IMR-90 (cell line): ENCODE data around the gene CEL. TPM values are rescaled to one million over a fixed set of nuclear protein-coding genes. Genes with fewer than 3 reads are reported as not detected.

Experiments used
- ATAC-seq: fragments of 200-7000 bp; cut with Tn5 transposase; 2 replicates; pipeline ENCODE4 v1.9.1; 2020; ENCODE audit warnings: low read depth, mild to moderate bottlenecking, moderate library complexity
- BruUV-seq: library from RNA; stranded (reverse); fragments of 400-500 nt; replicated peaks from 2 replicates; lab custom pipeline; 2021; lab: Mats Ljungman, UMichigan
- CTCF ChIA-PET: fragments of 300-600 bp; formaldehyde crosslinking; extraction: SDS; loops from one replicate; lab custom pipeline; 2021; ENCODE audit warnings: antibody characterized with exemption; lab: Yijun Ruan, JAX
- POLR2A ChIA-PET: fragments of 300-600 bp; sonication (Branson Sonifier 250); formaldehyde crosslinking; loops from one replicate; lab custom pipeline; 2022; ENCODE audit warnings: antibody characterized with exemption; ENCODE audit not compliant: unreplicated experiment; lab: Charles Lee
- DNase-seq: peaks from one replicate; pipeline ENCODE4 v3.0.0; 2013
- H2AFZ ChIP-seq: replicated peaks from 2 replicates; pipeline ENCODE3; 2013; ENCODE audit warnings: low read length, mild to moderate bottlenecking; ENCODE audit not compliant: poor library complexity
- H2AK5ac ChIP-seq: 2 replicates; pipeline ENCODE4 v1.6.1; 2013; ENCODE audit warnings: low read depth, low read length, inconsistent platforms
- H2AK9ac ChIP-seq: replicated peaks from 2 replicates; pipeline ENCODE3; 2013; ENCODE audit warnings: mild to moderate bottlenecking, low read depth, low read length, moderate library complexity; ENCODE audit not compliant: poor library complexity
- H2BK120ac ChIP-seq: 2 replicates; pipeline ENCODE4 v1.6.1; 2013; ENCODE audit warnings: low read depth, low read length, inconsistent platforms
- H2BK15ac ChIP-seq: 3 replicates; pipeline ENCODE4 v1.6.1; 2013; ENCODE audit warnings: low read depth, low read length, inconsistent platforms
- H2BK20ac ChIP-seq: 2 replicates; pipeline ENCODE4 v1.6.1; 2013; ENCODE audit warnings: low read depth, mild to moderate bottlenecking, inconsistent platforms, low read length, moderate library complexity
- H2BK5ac ChIP-seq: 2 replicates; pipeline ENCODE4 v1.6.1; 2013; ENCODE audit warnings: mild to moderate bottlenecking, low read depth, low read length, inconsistent platforms; ENCODE audit not compliant: poor library complexity, severe bottlenecking
- H3K14ac ChIP-seq: replicated peaks from 2 replicates; pipeline ENCODE4 v1.6.1; 2013; ENCODE audit warnings: low read depth, low read length, inconsistent platforms
- H3K18ac ChIP-seq: 2 replicates; pipeline ENCODE4 v1.6.1; 2013; ENCODE audit warnings: low read depth, low read length, control low read depth
- H3K23ac ChIP-seq: 2 replicates; pipeline ENCODE4 v1.6.1; 2013; ENCODE audit warnings: low read depth, low read length, inconsistent platforms
- H3K27ac ChIP-seq: 2 replicates; pipeline ENCODE4 v1.5.1; 2013; ENCODE audit warnings: mild to moderate bottlenecking, control low read depth, low read length; ENCODE audit not compliant: insufficient read depth
- H3K27me3 ChIP-seq: 2 replicates; pipeline ENCODE4 v1.6.1; 2013; ENCODE audit warnings: low read length; ENCODE audit not compliant: control insufficient read depth, insufficient read depth
- H3K36me3 ChIP-seq: 2 replicates; pipeline ENCODE4 v1.6.1; 2013; ENCODE audit warnings: low read length, mixed read lengths; ENCODE audit not compliant: control insufficient read depth, insufficient read depth
- H3K4ac ChIP-seq: 2 replicates; pipeline ENCODE4 v1.6.1; 2013; ENCODE audit warnings: low read depth, low read length, inconsistent platforms
- H3K4me1 ChIP-seq: 2 replicates; pipeline ENCODE4 v1.6.1; 2013; ENCODE audit warnings: low read length, mixed read lengths; ENCODE audit not compliant: control insufficient read depth, insufficient read depth
- H3K4me2 ChIP-seq: 2 replicates; pipeline ENCODE4 v1.6.1; 2013; ENCODE audit warnings: low read depth, mild to moderate bottlenecking, control low read depth, low read length, moderate library complexity
- H3K4me3 ChIP-seq: 2 replicates; pipeline ENCODE4 v1.5.1; 2013; ENCODE audit warnings: low read depth, mild to moderate bottlenecking, control low read depth, low read length, moderate library complexity; ENCODE audit not compliant: insufficient read depth
- H3K56ac ChIP-seq: 2 replicates; pipeline ENCODE4 v1.6.1; 2013; ENCODE audit warnings: low read length, inconsistent platforms; ENCODE audit not compliant: insufficient read depth; ENCODE audit errors: extremely low read depth
- H3K79me1 ChIP-seq, 2 experiments: 2 replicates each; pipeline ENCODE4 v1.6.1; 2013; ENCODE audit warnings: low read length in 2 of 2, inconsistent platforms in 1 of 2, low read depth in 1 of 2
- H3K9ac ChIP-seq: 2 replicates; pipeline ENCODE4 v1.6.1; 2013; ENCODE audit warnings: low read depth, low read length, control low read depth
- H3K9me1 ChIP-seq: 2 replicates; pipeline ENCODE4 v1.6.1; 2013; ENCODE audit warnings: low read length, inconsistent platforms; ENCODE audit not compliant: insufficient read depth
- H3K9me3 ChIP-seq: 2 replicates; pipeline ENCODE4 v1.6.1; 2013; ENCODE audit warnings: low read length; ENCODE audit not compliant: control insufficient read depth, insufficient read depth
- H4K20me1 ChIP-seq: 2 replicates; pipeline ENCODE4 v1.6.1; 2013; ENCODE audit warnings: low read length, inconsistent platforms; ENCODE audit not compliant: insufficient read depth
- H4K5ac ChIP-seq: 2 replicates; pipeline ENCODE4 v1.6.1; 2013; ENCODE audit warnings: mild to moderate bottlenecking, low read depth, low read length, control low read depth
- H4K8ac ChIP-seq, 2 experiments: 2 replicates each; pipeline ENCODE4 v1.6.1; 2013; ENCODE audit warnings: low read depth in 2 of 2, low read length in 2 of 2, control low read depth in 1 of 2, inconsistent platforms in 1 of 2
- H4K91ac ChIP-seq: 2 replicates; pipeline ENCODE4 v1.6.1; 2013; ENCODE audit warnings: low read depth, low read length, inconsistent platforms; ENCODE audit not compliant: insufficient read depth
- CEBPB ChIP-seq: IDR thresholded peaks from 2 replicates; pipeline ENCODE4 v1.6.1; 2012; ENCODE audit warnings: low read depth, low read length, improper control_type of control experiment
- POLR2A ChIP-seq: IDR thresholded peaks from 2 replicates; pipeline ENCODE4 v1.6.1; 2012; ENCODE audit warnings: mild to moderate bottlenecking, low read depth, low read length
- RAD21 ChIP-seq: IDR thresholded peaks from 2 replicates; pipeline ENCODE4 v1.6.1; 2012; ENCODE audit warnings: low read length, improper control_type of control experiment
- WGBS, 2 experiments: methylation state at CpG; one replicate each; pipeline versions ENCODE4 v1.1.5 to v1.1.7; 2013; ENCODE audit warnings: missing lambda C conversion rate in 2 of 2; ENCODE audit not compliant: insufficient read length in 1 of 2; ENCODE audit errors: extremely low coverage in 2 of 2; 5-methylcytosine and 5-hydroxymethylcytosine counted together
- dilution Hi-C: fragments of 300-500 bp; cut with HindIII; formaldehyde crosslinking; loops from one replicate; pipeline ENCODE4 v1.14.3; 2018; ENCODE audit warnings: low sequenced_read_pairs; ENCODE audit not compliant: unreplicated experiment
- in situ Hi-C: fragments of 300-500 bp; cut with MboI; formaldehyde crosslinking; loops from 3 replicates; pipeline ENCODE4 v1.14.3; 2019; ENCODE audit warnings: low sequenced_read_pairs, inconsistent platforms, mixed read lengths
- intact Hi-C: fragments of 100-400 bp; cut with micrococcal nuclease; formaldehyde crosslinking; loops from 2 replicates; pipeline ENCODE4 v1.10.0; 2022
- polyA plus RNA-seq, 3 experiments: library from polyadenylated mRNA; depleted of rRNA; stranded (reverse); fragments of >200 nt; gene quantifications; 2 replicates each; pipeline ENCODE4 v1.2.3, GENCODE V29; 2012; ENCODE audit warnings: low replicate concordance in 1 of 3
- total RNA-seq: library from RNA; depleted of rRNA; stranded (reverse); fragments of >200 nt; gene quantifications from 2 replicates; pipeline ENCODE4 v1.2.3, GENCODE V29; 2012

Gene CEL
- total and polyA plus RNA-seq, 2 of the 4 experiments (the other 2 are of a cell fraction): under 0.01 to 0.75 TPM

- H4K91ac ChIP-seq: no peak overlapping the region
- H3K36me3 ChIP-seq: peaks cover 65% of the 10 kb centered on the region
- H4K5ac ChIP-seq: no peak overlapping the region
- H2BK20ac ChIP-seq: no peak overlapping the region
- H3K9me3 ChIP-seq: peaks cover 3% of the 10 kb centered on the region; the same call in 1 of the 2 replicates
- peaks cover 7% of the 10 kb centered on the region; the same call in 1 of the 2 replicates for H4K20me1 ChIP-seq
- H3K14ac ChIP-seq: no peak overlapping the region
- in situ Hi-C loops: no loop called here
- ChIA-PET POLR2A (no interaction called here), CTCF (interaction anchor here (1.5 kb wide), 1 partner anchor 43 kb away, joined by 7 read pairs; no protein-coding TSS in a partner anchor)
- TF ChIP-seq RAD21 (no peak), POLR2A (no peak), CEBPB (no peak)
- BruUV-seq: no TSS peak
- H3K4me2 ChIP-seq: no peak overlapping the region
- DNase-seq: no peak
- no peak overlapping the region for H2BK15ac ChIP-seq
- no peak overlapping the region for H3K4me3 ChIP-seq
- H3K27ac ChIP-seq: no peak overlapping the region
- no peak overlapping the region for H2AFZ ChIP-seq
- no peak overlapping the region for H2BK120ac ChIP-seq
- intact Hi-C loops: loop anchor here (2.0 kb wide), 1 partner anchor 79 kb away; no protein-coding TSS in a partner anchor
- H3K23ac ChIP-seq: no peak overlapping the region
- H3K18ac ChIP-seq: no peak overlapping the region
- H3K9me1 ChIP-seq: no peaks in the 10 kb centered on the region
- no peak overlapping the region for H2BK5ac ChIP-seq
- no peak overlapping the region for H3K9ac ChIP-seq
- H3K4ac ChIP-seq: no peak overlapping the region
- no peak overlapping the region for H4K8ac ChIP-seq
- 98% methylated on average over 16 of the region's 32 CpGs; no CpG with 5 or more reads in 1 of the 2 experiments for WGBS, 2 experiments
- no peak overlapping the region for H3K56ac ChIP-seq
- H3K79me1 ChIP-seq: no peaks in the 10 kb centered on the region; a peak in 1 of 4 replicates
- dilution Hi-C loops: no loop called here
- H2AK5ac ChIP-seq: no peak overlapping the region
- ATAC-seq: no peak
- H2AK9ac ChIP-seq: no peak overlapping the region
- no peaks in the 10 kb centered on the region for H3K27me3 ChIP-seq
- no peaks in the 10 kb centered on the region for H3K4me1 ChIP-seq
Observed at GRCh38 chr9:133101356-133102189, 39.8 kb downstream of the CEL start.
